NCI-H187 treated with DMSO at 0.1 percent for 48 hours (cell line): ENCODE measurements around the gene TANGO2.

Experiments
- DNase-seq: peaks from one replicate; lab custom pipeline; 2025; lab: John Stamatoyannopoulos, UW

The TANGO2 gene

GRCh38 chr22:19983741-19984140, 37.2 kb upstream of the TANGO2 start:
- DNase-seq = no peak

- no peak for DNase-seq
Measured at GRCh38 chr22:19984201-19984753, 36.6 kb upstream of the TANGO2 start.

GRCh38 chr22:19984851-19985811, 35.8 kb upstream of the TANGO2 start:
- no peak for DNase-seq

GRCh38 chr22:19986011-19986409, 34.9 kb upstream of the TANGO2 start:
- DNase-seq = no peak

- DNase-seq = no peak
Measured at GRCh38 chr22:19986410-19987341, 34.2 kb upstream of the TANGO2 start.

GRCh38 chr22:19987394-19988306, 33.3 kb upstream of the TANGO2 start:
- no peak for DNase-seq

- DNase-seq = no peak
Measured at GRCh38 chr22:19988331-19988808, 32.5 kb upstream of the TANGO2 start.

- DNase-seq = no peak
Measured at GRCh38 chr22:19988965-19989724, 31.8 kb upstream of the TANGO2 start.

GRCh38 chr22:19989725-19990067, 31.2 kb upstream of the TANGO2 start:
- DNase-seq = no peak

GRCh38 chr22:19990188-19990587, 30.7 kb upstream of the TANGO2 start:
- DNase-seq = no peak

- no peak for DNase-seq
Measured at GRCh38 chr22:19990609-19991394, 30.1 kb upstream of the TANGO2 start.

- no peak for DNase-seq
Measured at GRCh38 chr22:19991395-19991644, 29.6 kb upstream of the TANGO2 start.

GRCh38 chr22:19991645-19992451, 29.1 kb upstream of the TANGO2 start:
- no peak for DNase-seq

- no peak for DNase-seq
Measured at GRCh38 chr22:19992481-19992911, 28.4 kb upstream of the TANGO2 start.

GRCh38 chr22:19992921-19993355, 28.0 kb upstream of the TANGO2 start:
- no peak for DNase-seq

- no peak for DNase-seq
Measured at GRCh38 chr22:19993926-19994325, 27.0 kb upstream of the TANGO2 start.

GRCh38 chr22:19994851-19995610, 25.9 kb upstream of the TANGO2 start:
- DNase-seq = no peak
